Right lobe of liver (tissue), 6 donors: Measurements from ENCODE around the gene MBOAT7. TPM values are rescaled to one million over a fixed set of nuclear protein-coding genes. Genes with fewer than 3 reads are reported as not detected.

Source experiments
- ATAC-seq, 4 donors: fragments of 200-7000 bp; cut with Tn5 transposase; one replicate each; pipeline ENCODE4 v1.9.1; 2020; ENCODE audit warnings: mild to moderate bottlenecking in 4 of 4, moderate library complexity in 4 of 4
- DNase-seq, 3 donors: peaks; one replicate each; pipeline ENCODE4 v3.0.0-alpha.2; 2020
- H3K27ac ChIP-seq, 3 donors: fragments of 200-600 bp; one replicate each; pipeline ENCODE4 v1.8.0; 2022
- H3K27me3 ChIP-seq, 2 donors: fragments of 200-600 bp; one replicate each; pipeline ENCODE4 v1.8.0; 2022
- H3K36me3 ChIP-seq, 4 donors: fragments of 200-600 bp; sonication (generic) in 1 of 4; one replicate each; pipeline versions ENCODE4 v1.5.1 to v1.8.0; 2017 to 2022; ENCODE audit warnings: control low read depth in 1 of 4
- H3K4me1 ChIP-seq, 4 donors: fragments of 200-600 bp; sonication (generic) in 1 of 4; one replicate each; pipeline versions ENCODE4 v1.5.1 to v1.8.0; 2017 to 2022; ENCODE audit warnings: control low read depth in 1 of 4
- H3K4me3 ChIP-seq, 3 donors: fragments of 200-600 bp; one replicate each; pipeline ENCODE4 v1.8.0; 2022
- H3K9me3 ChIP-seq, 4 donors: fragments of 200-600 bp; sonication (generic) in 1 of 4; one replicate each; pipeline versions ENCODE4 v1.5.1 to v1.8.0; 2017 to 2022; ENCODE audit warnings: control low read depth in 1 of 4
- CTCF ChIP-seq, 4 donors: fragments of 200-600 bp in 3 of 4; fragments of 450-650 bp in 1 of 4; IDR thresholded peaks; one replicate each; pipeline versions ENCODE4 v1.5.1 to v1.8.0; 2016 to 2022; ENCODE audit warnings: antibody characterized with exemption in 4 of 4, mild to moderate bottlenecking in 2 of 4
- POLR2A ChIP-seq: fragments of 450-650 bp; IDR thresholded peaks from one replicate; pipeline ENCODE4 v1.6.1; 2017; ENCODE audit warnings: antibody characterized with exemption, mild to moderate bottlenecking
- WGBS: methylation state at CpG from one replicate; pipeline ENCODE4 v1.1.6; 2018; ENCODE audit warnings: low coverage, low lambda C conversion rate; ENCODE audit not compliant: insufficient coverage; ENCODE audit errors: missing lambda C conversion rate; 5-methylcytosine and 5-hydroxymethylcytosine counted together
- intact Hi-C, 2 donors: fragments of 100-400 bp; cut with DNase I; formaldehyde crosslinking; loops; one replicate each; pipeline versions ENCODE4 v1.11.2 to v1.14.1; 2022
- total RNA-seq, 6 experiments: library from RNA; depleted of rRNA in 2 of 6; stranded (reverse); fragments of >200 nt in 2 of 6; fragmentation: NEBNext Ultra II Directional in 3 of 6; extraction: Animal tissue kit (Norgen Biotek cat#: 25700) in 3 of 6; gene quantifications; one replicate each; pipeline versions ENCODE4 v1.1.0 to v1.2.4, GENCODE V29; 2016 to 2023
- donor health status: DM: no; HTN: yes; CAD: no.
- donor health status: DM: no; HTN: no; CAD: no.
- donor health status: DM: no; HTN: no; CAD: no.
- donor health status: DM: no; HTN: yes; CAD: no.
- donor health status: DM: no; HTN: yes; CAD: no.

Gene MBOAT7
- total RNA-seq, 6 experiments from 2014 or later = 26.6 to 57.7 (median 32.9) TPM

GRCh38 chr19:54124393-54124792, 65.0 kb downstream of the MBOAT7 start:
- ATAC-seq (no peak), DNase-seq (no peak)
- H3K27me3 ChIP-seq = no peaks in the 10 kb centered on the region
- H3K4me1 ChIP-seq = no peaks in the 10 kb centered on the region
- peaks cover 0 to 81% (median 30%) of the 10 kb centered on the region in 4 donors for H3K36me3 ChIP-seq
- 100% methylated on average over 1 of the region's 19 CpGs for WGBS
- TF ChIP-seq CTCF (IDR thresholded peaks at IDR 0.05) (no peak), POLR2A (no peak)
- intact Hi-C loops = no loop called here
- H3K27ac ChIP-seq = no peak overlapping the region
- H3K4me3 ChIP-seq = no peak overlapping the region
- H3K9me3 ChIP-seq = no peaks in the 10 kb centered on the region

- ATAC-seq (no peak), DNase-seq (no peak)
- Histone ChIP-seq H3K27ac (no peak overlapping the region), H3K4me3 (no peak overlapping the region), H3K9me3 (no peaks in the 10 kb centered on the region), H3K4me1 (no peaks in the 10 kb centered on the region), H3K27me3 (no peaks in the 10 kb centered on the region), H3K36me3 (peaks cover 0 to 76% (median 26%) of the 10 kb centered on the region in 4 donors)
- no peak for TF ChIP-seq POLR2A
- no peak for TF ChIP-seq CTCF (IDR thresholded peaks at IDR 0.05)
- intact Hi-C loops = no loop called here
- no CpG with 5 or more reads among the region's 17 CpGs for WGBS
Measured at GRCh38 chr19:54123682-54124081, 65.7 kb downstream of the MBOAT7 start.

Other genes starting within 250 kb of the MBOAT7 start
- under 1 TPM in 1 of 6 experiments, not detected in 5; 0.02 TPM for gene CACNG8, start 226.6 kb downstream of the MBOAT7 start, total RNA-seq
- not detected for gene CACNG6, start 197.9 kb downstream of the MBOAT7 start, total RNA-seq
- under 1 TPM in 1 of 6 experiments, not detected in 5; 0.37 TPM for gene VSTM1, start 125.7 kb downstream of the MBOAT7 start, total RNA-seq
- gene TARM1, start 108.2 kb downstream of the MBOAT7 start, total RNA-seq = not detected
- gene OSCAR, start 88.8 kb downstream of the MBOAT7 start, total RNA-seq = 1 to 10 TPM in 3 of 6 experiments, under 1 TPM in 3; 0.53 to 2.6 (median 1.0) TPM
- 10 to 100 TPM; 29.2 to 77.3 (median 70.1) TPM for gene NDUFA3, start 86.7 kb downstream of the MBOAT7 start, total RNA-seq
- gene TFPT, start 73.9 kb downstream of the MBOAT7 start, total RNA-seq = 1 to 10 TPM; 3.5 to 8.2 (median 5.7) TPM
- gene PRPF31, start 73.8 kb downstream of the MBOAT7 start, total RNA-seq = 10 to 100 TPM; 22.1 to 34.9 (median 27.9) TPM
- gene CNOT3, start 51.8 kb downstream of the MBOAT7 start, total RNA-seq = 10 to 100 TPM in 5 of 6 experiments, 1 to 10 TPM in 1; 7.1 to 21.6 (median 15.5) TPM
- 1 to 10 TPM; 1.2 to 3.5 (median 3.2) TPM for gene LENG1, start 29.9 kb downstream of the MBOAT7 start, total RNA-seq
- 1 to 10 TPM in 3 of 6 experiments, under 1 TPM in 3; 0.18 to 2.4 (median 1.1) TPM for gene TMC4, start 16.4 kb downstream of the MBOAT7 start, total RNA-seq
- 10 to 100 TPM; 11.8 to 31.9 (median 17.9) TPM for gene TSEN34, start 1.7 kb upstream of the MBOAT7 start, total RNA-seq
- 100 to 1,000 TPM; 399 to 706 (median 486) TPM for gene RPS9, start 11.3 kb upstream of the MBOAT7 start, total RNA-seq
- 1 to 10 TPM; 1.3 to 8.7 (median 6.2) TPM for gene LILRB3, start 33.4 kb upstream of the MBOAT7 start, total RNA-seq
- gene LILRA6, start 53.2 kb upstream of the MBOAT7 start, total RNA-seq = 1 to 10 TPM in 3 of 6 experiments, under 1 TPM in 3; 0.61 to 4.9 (median 0.98) TPM
- gene LILRB5, start 67.7 kb upstream of the MBOAT7 start, total RNA-seq = 10 to 100 TPM in 2 of 6 experiments, 1 to 10 TPM in 4; 2.7 to 19.7 (median 8.4) TPM
- gene LILRB2, start 91.5 kb upstream of the MBOAT7 start, total RNA-seq = 1 to 10 TPM; 1.6 to 9.8 (median 3.0) TPM
- gene LILRA5, start 123.6 kb upstream of the MBOAT7 start, total RNA-seq = 1 to 10 TPM in 5 of 6 experiments, under 1 TPM in 1; 0.98 to 4.3 (median 1.9) TPM
- gene LILRA4, start 149.6 kb upstream of the MBOAT7 start, total RNA-seq = 1 to 10 TPM in 1 of 6 experiments, under 1 TPM in 2, not detected in 3; 0.12 to 1.2 (median 0.78) TPM
- gene LAIR1, start 175.4 kb upstream of the MBOAT7 start, total RNA-seq = 10 to 100 TPM in 2 of 6 experiments, 1 to 10 TPM in 4; 2.9 to 15.3 (median 4.9) TPM
- under 1 TPM in 5 of 6 experiments, not detected in 1; 0.30 to 0.93 (median 0.35) TPM for gene TTYH1, start 225.9 kb upstream of the MBOAT7 start, total RNA-seq